ENCODE measurements around the gene CFAP251.
A peak's percentile ranks its signal among the peaks of the same experiment; 100 is the strongest.

Gene CFAP251

DNA sequence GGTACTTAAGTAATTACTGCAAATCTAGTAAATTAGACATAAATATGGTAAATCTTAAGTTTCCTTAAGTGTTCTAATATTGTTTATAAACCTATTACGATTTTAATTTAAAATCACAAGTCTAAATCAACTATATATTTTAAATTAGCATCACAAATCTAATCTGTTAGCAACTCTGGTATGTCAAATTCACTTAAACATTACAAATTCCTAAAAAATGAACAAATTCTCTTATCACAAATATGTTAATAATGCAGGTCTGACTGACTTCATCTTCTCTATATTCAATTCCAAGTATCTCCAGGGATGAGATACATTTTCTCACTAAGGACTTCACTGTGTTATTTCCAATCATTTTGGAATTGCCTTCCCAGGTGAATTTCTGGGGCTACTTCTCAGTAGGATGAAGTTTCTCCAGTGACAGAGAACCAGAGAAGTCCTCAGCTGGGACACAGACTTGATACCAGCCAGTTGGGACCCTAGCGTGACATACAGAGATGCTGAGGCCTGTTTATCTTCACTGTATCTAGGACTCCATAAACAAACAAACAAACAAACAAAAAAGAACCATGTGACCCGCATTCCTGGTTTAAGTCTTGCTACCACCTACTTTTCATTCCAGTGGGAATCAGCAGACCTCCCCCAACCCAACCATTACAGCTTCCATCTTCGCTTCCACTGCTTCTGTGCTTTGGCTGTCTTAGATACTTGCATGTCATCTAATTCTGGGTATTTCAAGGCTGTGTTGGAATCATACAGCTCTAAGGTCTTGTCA lies 21.8 kb downstream of the CFAP251 start:
- FAIRE-seq: no peak
- no peak for DNase-seq (ENCODE audit: insufficient read length, low spot score)

GRCh38 chr12:121942145-121942718 lies 23.8 kb downstream of the CFAP251 start:
- DNase-seq (ENCODE audit: insufficient read length, low spot score): no peak
- no peak for FAIRE-seq

- no peak for FAIRE-seq
- no peak for DNase-seq (ENCODE audit: insufficient read length, low spot score)
Measured at GRCh38 chr12:121943926-121944325, 25.5 kb downstream of the CFAP251 start.

GRCh38 chr12:121946313-121947025 lies 28.1 kb downstream of the CFAP251 start:
- DNase-seq (ENCODE audit: insufficient read length, low spot score) (no peak), FAIRE-seq (no peak)

- no peak for FAIRE-seq
- DNase-seq (ENCODE audit: insufficient read length, low spot score): no peak
Measured at GRCh38 chr12:121947981-121948380, 29.6 kb downstream of the CFAP251 start.

DNA sequence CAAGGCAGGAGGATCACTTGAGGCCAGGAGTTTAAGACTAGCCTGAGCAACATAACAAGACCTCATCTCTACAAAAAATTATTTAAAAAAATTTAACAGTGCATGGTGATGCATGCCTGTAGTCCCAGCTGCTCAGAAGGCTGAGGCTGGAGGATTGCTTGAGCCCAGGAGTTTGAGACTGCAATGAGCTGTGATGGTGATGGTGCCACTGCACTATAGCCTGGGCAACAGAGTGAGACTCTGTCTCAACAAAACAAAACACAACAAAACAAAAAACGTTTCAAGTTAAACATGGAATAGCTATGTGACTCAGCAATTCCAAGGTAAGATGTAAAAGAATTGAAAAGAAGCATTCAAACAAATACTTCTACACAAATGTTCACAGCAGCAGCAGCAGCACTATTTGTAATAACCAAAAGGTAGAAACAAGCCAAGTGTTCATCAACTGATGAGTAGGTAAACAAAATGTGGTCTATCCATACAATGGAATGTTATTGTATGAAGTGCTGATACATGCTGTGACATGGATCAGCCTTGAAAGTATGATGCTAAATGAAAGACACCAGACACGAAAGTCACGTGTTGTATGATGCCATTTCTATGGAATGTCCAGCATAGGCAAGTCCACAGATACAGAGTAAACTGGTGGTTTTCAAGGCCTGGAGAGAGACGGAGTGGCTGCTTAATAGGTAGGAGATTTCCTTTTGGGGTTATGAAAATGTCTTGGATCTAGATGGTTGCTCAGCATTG lies 31.4 kb downstream of the CFAP251 start:
- DNase-seq (ENCODE audit: insufficient read length, low spot score) (no peak), FAIRE-seq (peak; percentile 72)

GRCh38 chr12:121953117-121953692 lies 34.8 kb downstream of the CFAP251 start:
- DNase-seq (ENCODE audit: insufficient read length, low spot score) (no peak), FAIRE-seq (no peak)

GRCh38 chr12:121953695-121954094 lies 35.3 kb downstream of the CFAP251 start:
- DNase-seq (ENCODE audit: insufficient read length, low spot score): no peak
- no peak for FAIRE-seq

DNA sequence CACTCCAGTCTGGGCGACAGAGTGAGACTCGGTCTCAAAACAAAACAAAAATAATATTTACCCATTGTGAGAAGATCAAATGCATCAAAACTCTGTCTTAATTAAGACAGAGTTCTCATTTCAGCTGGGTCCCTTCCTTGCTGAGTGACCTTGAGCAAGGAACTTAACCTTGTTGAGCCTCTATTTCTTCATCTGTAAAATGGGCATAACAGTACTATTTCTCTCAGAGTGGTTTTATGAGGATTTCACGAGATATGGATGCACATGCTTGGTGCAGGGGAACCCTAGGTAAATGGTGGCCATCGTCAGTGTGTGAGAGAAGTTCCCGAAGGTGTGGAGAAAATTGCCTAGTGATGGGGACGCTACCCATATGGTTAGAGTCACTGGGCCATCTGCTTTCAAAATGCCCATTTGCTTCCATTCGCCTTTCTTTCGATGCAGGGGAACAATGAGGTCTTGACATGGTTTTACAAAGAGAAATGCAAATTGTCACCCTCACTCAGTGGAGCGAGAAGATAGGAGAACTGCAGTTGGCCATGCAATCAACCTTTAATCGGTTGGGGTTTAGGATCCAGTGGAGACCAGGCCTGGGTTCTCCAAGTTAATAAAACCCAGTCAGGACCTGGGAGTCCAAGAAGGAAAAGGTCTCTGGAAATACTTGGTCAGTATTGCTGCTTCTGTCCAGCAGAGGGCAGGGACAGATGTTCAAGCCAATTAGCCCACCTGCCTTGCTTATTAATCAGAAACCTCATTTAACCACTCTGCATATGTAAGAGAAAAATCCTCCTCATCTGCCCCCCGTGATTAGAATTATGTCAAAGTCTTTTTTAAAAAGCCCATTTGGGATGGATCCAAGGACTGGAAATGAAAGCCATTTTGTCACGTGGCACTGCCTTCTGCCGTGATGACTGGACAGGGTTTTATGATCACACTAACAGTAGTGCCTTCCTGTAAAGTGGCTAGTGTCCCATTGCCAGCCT lies 37.2 kb downstream of the CFAP251 start:
- FAIRE-seq: no peak

DNA sequence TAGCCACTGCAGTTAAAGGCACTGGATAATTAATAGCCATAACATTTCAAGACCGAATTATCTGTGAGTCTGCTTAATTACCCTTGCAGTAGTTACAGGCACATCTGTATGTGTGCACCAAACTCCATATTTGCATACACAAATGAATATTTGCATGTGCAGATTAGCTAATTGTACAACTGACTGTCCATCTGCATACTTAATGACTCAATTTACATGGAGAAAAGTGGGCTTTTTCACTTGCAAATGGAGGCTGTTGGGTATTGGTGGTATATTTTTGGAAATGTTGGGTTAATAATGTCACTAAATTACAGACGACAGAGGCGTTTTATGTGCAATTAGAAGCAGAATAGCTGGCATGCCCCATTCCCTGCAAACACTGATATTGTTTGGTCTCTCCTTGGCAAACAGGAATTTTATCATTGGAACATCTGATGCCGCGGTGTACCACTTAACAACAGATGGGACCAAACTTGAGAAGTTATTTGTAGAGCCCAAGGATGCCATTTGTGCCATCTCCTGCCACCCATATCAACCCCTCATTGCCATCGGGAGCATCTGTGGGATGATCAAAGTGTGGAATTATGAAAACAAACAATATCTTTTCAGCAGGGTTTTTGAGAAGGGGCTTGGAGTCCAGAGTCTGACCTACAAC lies 39.6 kb downstream of the CFAP251 start:
- DNase-seq (ENCODE audit: insufficient read length, low spot score): no peak
- no peak for FAIRE-seq

More for the DNA sequence above, 37.2 kb downstream of the CFAP251 start:
- peak; percentile 25 for DNase-seq (ENCODE audit: insufficient read length, low spot score)

GRCh38 chr12:121958541-121959240 lies 40.3 kb downstream of the CFAP251 start:
- DNase-seq (ENCODE audit: insufficient read length, low spot score): no peak

GRCh38 chr12:121960541-121960940 lies 42.1 kb downstream of the CFAP251 start:
- DNase-seq (ENCODE audit: insufficient read length, low spot score): no peak
- FAIRE-seq: no peak

More at GRCh38 chr12:121958541-121959240, 40.3 kb downstream of the CFAP251 start:
- FAIRE-seq: no peak

DNA sequence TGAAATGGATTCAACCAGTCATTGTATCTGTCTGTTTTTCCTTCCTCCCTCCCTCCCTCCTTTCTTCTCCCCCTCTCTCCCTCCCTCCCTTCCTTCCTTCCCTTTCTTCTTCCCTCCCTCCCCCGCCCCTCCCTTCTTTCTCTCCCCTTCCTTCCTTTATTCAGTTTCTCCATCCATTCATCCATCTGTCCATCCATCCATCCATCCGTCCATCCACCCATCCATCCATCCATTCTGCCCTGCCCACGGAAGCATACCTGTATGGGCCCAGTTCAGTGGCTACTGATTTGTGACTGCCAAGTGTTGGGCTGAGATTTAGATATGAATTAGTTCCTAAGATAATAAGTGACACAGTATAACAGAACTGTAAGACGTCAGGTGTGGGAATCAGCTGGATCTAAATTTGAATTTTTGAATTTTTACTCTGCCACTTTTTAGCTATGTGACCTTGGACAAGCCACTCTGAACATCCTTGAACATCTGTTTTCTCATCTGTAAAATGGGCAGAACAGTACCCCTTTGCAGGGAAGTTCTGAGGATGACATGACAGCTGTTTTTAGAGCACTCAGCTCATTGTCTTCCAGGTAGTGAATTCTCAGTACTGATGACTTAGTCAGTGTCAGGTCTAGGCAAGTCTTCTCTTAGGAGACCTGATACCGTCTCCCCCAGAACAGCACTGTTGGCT lies 42.9 kb downstream of the CFAP251 start:
- DNase-seq (ENCODE audit: insufficient read length, low spot score): no peak
- FAIRE-seq: no peak

- DNase-seq (ENCODE audit: insufficient read length, low spot score) (no peak), FAIRE-seq (no peak)
Measured at GRCh38 chr12:121963341-121964018, 45.1 kb downstream of the CFAP251 start.

DNA sequence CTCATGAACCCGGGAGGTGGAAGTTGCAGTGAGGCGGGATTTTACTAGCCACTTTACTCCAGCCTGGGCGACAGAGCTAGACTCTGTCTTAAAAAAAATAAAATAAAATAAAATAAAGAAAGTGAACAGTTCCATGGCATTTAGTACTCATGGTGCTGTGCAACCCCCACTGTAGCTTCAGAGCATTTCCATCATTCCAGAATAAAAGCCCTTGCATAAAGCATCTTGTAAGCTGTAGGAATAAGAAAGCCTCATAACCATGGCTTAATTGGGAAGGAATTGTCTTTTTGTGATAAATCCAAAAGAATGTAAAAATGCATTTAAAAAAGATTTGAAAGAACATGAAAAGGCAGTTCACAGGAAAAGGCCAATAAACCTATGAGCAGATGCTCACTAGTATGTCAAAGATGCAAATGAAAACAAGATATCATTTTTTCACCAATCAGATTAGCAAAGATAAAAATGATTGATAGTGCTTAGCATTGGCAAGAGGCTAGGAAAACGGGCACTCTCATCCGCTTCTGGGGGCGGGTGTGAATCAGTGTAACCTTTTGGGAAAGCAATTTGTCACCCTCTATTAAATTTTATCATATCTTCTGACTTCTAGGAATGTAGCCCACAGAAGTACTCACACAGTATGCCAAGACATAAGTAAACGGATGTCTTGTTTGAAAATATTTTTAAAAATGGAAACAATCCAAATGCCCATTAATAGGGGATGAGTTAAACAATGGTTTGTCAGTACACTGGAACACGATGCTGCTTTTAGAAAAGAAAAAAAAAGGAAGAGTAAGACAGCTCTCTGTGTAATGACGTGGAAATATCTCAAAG lies 46.6 kb downstream of the CFAP251 start:
- peak; percentile 76 for DNase-seq (ENCODE audit: insufficient read length, low spot score)
- FAIRE-seq: no peak

DNA sequence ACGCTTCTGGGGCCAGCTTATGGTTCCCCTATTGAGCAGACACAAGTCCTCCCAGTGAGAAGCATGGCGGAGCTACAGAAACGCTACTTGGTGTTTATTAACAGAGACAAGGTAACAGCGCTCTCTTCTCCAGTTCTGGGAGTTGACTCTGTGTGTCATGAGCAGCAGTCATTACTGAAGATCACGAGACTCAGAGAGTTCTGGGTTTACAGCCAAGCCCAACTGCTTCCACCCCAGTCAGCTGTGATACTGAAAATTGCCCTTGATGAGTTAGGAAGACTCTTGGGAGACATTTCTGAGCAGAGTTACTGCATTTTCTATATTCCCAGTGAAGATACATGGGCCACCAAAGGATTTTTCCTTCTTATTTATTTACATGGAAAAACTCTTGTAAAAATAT lies 48.6 kb downstream of the CFAP251 start:
- DNase-seq (ENCODE audit: insufficient read length, low spot score) (no peak), FAIRE-seq (no peak)
